Dermis blood vessel endothelial cell (primary cell): ENCODE results near the gene SH3GL3. TPM values are rescaled to one million over a fixed set of nuclear protein-coding genes. Genes with fewer than 3 reads are reported as not detected.

ENCODE experiments used
- DNase-seq: peaks from one replicate; pipeline ENCODE4 v3.0.0; 2010
- total RNA-seq: library from RNA; depleted of rRNA; stranded (reverse); fragments of >200 nt; gene quantifications from 2 replicates; pipeline ENCODE4 v1.2.3, GENCODE V29; 2014

The SH3GL3 gene
- total RNA-seq, 1 donor from 2014 or later: not detected

GRCh38 chr15:83570756-83571155 is 123.6 kb downstream of the SH3GL3 start:
- DNase-seq: no peak

GRCh38 chr15:83571820-83572707 is 124.9 kb downstream of the SH3GL3 start:
- peak; percentile 53 for DNase-seq

DNA sequence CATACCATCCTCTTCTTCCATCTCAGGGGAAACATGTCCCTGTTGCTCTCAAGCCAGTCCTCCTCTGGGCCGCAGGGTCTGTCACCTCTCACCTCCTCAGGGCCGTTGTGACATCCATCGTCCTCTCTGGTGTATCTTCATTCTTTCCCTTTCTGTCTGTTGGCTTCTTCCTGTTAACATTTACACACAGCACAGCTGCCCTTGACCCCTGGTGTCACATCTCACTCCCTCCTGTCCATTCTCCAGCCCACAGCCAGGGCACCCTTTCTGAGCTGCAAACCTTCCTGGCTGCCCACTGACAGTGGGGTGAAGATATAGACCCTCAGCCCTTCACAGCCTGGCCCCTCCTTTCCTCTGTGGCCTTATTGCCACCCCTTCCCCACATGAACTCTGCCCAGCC is 127.2 kb downstream of the SH3GL3 start:
- DNase-seq: no peak

DNA sequence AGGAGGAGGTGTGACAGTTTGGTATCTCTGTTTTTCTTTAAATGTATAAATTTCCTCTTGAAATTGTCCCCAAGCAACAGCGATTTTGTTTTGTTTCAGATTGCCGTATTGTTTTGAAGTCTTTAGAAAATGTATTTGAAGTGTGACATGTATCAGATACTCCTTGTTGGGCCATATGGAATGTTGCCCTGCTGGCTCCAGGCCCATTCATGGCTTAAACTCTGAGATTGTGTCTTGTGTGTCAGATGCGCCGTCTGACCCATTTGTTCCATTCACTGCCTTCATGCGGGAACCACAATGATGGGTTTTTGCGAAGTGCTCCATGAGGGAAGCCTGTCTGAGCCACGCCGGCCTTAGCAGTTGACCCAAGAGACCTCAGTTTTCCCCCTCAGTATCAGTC is 131.6 kb downstream of the SH3GL3 start:
- DNase-seq: no peak

DNA sequence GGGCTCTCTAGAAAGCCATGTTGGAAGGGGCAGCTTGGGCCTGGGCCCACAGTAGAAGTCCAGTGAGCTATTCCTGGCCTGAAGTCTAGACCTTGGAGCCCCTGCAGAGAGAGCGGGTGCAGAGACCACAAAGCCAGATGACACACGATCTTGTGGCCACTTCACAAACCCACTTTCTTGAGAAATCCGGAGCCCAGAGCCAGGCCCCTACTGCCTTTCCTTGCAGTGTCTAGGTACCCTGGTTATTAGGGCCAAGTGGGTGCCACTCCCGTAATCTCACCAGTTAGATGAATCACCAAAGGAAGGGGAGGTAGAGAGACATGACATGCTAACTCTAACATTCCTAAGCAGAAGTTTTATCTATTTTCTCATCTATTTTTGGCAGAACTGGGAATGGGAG is 134.2 kb downstream of the SH3GL3 start:
- no peak for DNase-seq

GRCh38 chr15:83582381-83582780 is 135.2 kb downstream of the SH3GL3 start:
- no peak for DNase-seq

DNA sequence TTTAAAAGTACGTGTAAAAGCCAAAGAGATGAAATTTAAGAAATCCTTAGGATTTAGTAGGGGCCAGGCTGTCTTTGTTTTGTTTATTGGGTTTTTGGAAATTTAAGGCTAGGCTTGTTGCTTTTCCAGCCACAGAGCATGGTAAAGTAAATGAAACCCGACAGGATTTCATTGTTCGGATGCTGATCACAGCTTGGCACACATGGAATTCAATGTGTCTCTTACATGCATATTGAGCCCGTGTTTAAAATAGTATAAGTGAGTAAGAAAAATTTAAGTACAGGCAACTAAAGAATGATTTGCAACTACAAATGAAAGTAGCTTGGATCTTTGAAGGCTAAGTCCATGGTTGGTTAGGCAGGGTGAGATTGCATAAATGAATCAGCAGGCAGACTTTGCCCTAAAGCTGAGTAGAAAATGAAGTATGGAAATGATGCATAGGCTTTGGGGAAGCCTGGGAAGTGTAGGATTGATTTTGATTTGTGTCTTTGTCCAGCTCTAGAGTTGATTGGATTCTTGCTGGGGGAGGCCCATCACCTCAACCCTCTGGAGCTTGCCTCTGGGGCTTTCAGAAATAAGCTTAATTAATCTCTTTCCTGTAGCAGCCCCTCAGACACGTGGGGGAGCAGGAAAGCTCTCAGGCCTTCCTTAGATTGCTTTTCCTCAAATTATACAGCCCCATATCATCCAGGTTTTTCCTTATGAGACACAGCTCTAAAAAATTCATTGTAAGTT is 138.6 kb downstream of the SH3GL3 start:
- DNase-seq: no peak

DNA sequence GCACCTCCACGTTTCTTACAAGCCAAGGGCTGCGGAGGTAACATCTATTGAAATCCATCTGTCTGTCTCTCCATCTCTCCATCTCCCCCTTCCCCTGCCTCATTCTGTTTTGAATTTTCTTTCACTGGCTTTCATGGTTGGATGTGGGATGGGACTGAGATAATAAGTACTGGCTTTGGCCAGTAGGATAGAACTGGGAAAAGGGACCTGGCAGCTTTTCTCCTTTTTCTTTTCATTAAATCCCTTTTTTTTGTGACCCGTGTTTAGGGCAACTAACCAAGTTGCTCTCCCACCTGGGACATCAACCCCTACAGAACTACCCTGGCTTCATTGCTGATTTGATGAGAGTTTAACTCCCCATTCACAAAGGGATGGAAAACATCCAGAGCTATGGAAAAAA is 139.9 kb downstream of the SH3GL3 start:
- DNase-seq: no peak

DNA sequence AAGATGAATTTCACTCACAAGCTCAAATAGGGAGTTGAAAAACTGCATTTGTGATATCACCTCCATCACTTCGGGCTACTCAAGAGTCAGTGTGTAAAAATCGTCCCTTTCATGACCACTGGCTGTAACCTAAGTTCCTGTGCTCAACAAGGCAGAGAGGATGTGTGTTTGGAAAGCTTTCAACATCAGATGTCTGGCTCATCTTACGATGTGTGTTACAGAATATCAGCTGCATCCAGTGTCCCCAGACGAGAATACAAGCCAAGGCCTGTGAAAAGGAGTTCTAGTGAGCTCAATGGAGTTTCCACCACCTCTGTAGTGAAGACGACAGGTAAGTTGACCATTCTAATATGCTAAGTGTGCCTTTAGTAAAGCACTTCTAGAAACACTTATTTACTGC is 141.3 kb downstream of the SH3GL3 start:
- no peak for DNase-seq

DNA sequence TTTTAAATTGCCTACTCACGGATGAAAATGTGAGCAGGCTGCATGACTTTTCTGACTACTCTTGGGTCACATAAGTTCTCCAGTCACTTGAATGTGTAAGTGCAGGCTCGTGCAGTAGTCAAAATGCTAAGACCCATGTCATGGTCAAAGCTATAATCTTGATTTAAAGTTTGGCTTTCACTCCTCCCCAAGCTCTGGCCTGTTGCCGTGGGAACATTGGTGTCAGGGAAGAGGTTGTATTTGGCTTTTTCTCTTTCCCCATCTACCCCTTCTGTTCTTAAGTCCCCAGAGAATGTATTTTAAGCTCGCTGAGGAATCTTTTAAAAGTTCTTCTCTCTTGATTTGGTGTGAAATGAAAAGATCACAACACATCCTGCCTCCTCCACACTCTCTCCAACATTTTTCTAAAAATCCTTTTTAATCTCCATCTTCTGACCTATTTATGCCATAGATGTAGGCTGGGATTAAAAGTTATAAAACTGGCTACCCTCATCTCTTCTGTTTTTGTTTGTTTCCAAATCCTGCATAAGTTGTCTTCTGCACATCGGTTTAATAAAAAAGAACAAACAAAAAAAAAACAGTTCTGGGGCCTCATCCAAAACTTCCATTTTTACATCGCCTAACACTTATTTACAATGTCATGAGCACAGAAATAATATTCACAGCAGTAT is 145.4 kb downstream of the SH3GL3 start:
- DNase-seq: no peak

- no peak for DNase-seq
Observed at GRCh38 chr15:83595191-83595590, 148.1 kb downstream of the SH3GL3 start.

DNA sequence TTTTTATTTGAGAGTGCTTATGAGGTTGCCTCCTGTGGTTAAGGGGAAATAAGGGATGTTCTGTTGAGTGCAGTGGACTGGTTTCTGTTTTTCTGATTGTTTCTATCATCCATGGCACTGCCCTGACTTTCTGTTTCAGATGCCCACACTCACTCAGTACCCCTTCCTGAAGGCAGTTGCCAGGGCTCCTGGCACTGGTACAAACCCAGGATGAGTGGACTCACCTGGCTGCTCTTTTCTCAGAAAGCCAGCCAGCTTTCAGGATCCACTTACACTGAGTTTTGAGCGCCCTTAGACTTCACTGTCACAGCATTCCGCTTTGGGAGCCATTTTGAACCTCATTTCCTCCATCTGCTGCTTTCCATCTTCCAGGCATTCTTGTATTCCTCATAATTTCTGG is 150.9 kb downstream of the SH3GL3 start:
- no peak for DNase-seq

DNA sequence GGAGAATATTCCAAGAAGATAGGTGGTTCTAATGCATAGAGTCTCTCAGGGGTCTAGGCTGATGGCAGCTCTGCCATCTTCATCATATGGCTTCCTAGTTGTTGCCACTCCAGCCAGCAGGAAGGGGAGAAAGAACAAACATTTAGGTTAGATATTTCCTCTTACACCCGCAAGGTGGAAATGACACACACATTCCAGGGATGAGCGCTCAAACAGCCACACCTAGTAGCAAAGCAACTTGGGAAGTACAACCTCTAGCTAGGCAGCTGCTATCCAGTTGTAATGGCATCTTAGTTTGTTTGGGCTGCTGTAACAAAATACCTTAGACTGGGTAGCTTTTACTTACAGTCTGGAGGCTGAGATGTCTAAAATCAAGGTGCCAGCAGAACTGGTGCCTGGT is 154.9 kb downstream of the SH3GL3 start:
- DNase-seq: no peak

GRCh38 chr15:83604549-83604948 is 157.4 kb downstream of the SH3GL3 start:
- DNase-seq: no peak

DNA sequence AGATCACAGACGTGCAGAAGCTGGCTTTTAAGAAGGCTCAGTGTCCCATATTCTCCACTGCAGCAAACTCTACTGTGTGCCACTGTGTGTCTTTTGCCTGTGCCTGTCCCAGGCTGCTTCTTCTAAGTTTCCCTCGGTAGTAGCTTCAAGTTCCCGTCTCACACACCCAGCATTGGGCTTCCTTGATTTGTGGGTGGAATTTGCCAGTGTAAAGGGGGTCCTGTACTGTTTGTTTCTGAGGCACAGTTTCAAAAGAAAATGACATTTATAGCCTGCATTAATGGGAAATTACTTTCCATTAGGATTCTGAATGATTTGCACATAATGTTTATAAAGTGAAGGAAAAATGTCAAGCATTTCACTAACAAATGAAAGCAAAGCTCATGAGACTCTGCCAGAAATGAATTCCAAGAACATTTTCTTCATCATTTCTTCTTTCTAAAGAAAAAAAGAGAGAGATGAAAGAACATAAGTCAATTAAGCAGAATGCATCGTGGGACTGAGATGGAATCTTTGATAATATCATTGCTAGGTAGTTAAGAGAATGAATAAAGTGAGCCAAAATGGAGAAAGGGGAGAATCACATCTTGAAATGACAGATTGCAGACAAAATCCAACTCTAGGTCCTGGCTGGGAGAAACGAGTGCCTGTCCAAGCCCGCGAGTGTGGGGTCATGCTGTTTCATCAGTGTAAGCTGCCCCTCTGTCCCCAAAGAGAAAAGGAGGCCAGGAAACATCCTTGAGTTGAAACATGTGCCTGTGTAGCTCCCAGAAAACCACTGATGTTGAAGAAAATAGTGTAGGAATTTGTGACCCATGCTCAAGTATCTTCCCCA is 158.2 kb downstream of the SH3GL3 start:
- no peak for DNase-seq

DNA sequence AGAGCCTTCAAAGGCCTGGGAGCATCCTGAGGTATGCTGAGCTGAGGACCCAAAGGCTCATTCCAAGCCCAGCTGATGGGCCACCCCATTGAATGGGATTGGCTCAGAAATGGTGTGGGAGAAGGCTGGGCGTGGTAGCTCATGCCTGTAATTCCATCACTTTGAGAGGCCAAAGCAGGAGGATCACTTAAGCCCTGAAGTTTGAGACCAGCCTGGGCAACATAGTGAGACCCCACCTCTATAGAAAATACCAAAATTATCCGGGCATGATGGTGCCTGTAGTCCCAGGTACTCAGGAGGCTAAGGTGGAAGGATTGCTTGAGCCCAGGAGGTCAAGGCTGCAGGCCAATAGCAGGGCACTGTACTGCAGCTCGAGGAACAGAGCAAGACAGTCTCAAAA is 163.0 kb downstream of the SH3GL3 start:
- DNase-seq: no peak

- DNase-seq: no peak
Observed at GRCh38 chr15:83610901-83611685, 164.0 kb downstream of the SH3GL3 start.

- DNase-seq: no peak
Observed at GRCh38 chr15:83612226-83612625, 165.1 kb downstream of the SH3GL3 start.

GRCh38 chr15:83612898-83613635 is 165.9 kb downstream of the SH3GL3 start:
- no peak for DNase-seq

GRCh38 chr15:83613714-83614113 is 166.6 kb downstream of the SH3GL3 start:
- DNase-seq: no peak

DNA sequence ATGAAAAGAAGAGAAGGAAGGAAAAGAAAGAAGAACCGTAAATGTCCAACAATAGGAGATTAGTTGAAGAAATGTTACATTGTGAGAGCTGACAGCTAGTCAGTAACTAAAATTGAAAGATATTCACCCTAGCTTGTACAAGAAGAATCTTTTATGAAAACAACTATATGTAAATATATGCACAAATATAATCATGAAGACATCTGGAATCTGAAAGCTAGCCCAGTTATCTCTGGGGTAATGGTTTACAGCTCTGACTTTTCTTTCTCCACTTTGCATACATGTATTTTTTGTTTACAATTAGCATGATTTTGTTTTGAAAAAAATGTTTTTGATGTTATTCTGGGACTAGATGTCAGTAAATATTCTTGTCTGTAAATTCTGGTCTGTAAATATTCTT is 169.7 kb downstream of the SH3GL3 start:
- DNase-seq: no peak
